ENCODE results near the gene PSMB4. TPM values are rescaled to one million over a fixed set of nuclear protein-coding genes. Genes with fewer than 3 reads are reported as not detected.
A peak's percentile ranks its signal among the peaks of the same experiment; 100 is the strongest.
"Not testable (repeated sequence)": the region's sequence is repeated elsewhere in the genome, so short reads cannot be mapped to it uniquely, and the experiment has no call there.

PSMB4 gene
- polyA plus RNA-seq, 3 donors from 2014 or later = 64.4 to 90.7 (median 71.4) TPM

GRCh38 chr1:151371370-151372057 lies 27.9 kb upstream of the PSMB4 start:
- H3K27me3 Mint-ChIP-seq (ENCODE audit: low read depth in 3 of 3) = peaks cover 0 to 2% (median 0%) of the 10 kb centered on the region in 3 donors
- no peaks in the 10 kb centered on the region for H3K9me3 Mint-ChIP-seq
- H3K27ac Mint-ChIP-seq = no peak overlapping the region
- no peak overlapping the region for H3K4me3 Mint-ChIP-seq
- no peaks in the 10 kb centered on the region for H3K36me3 Mint-ChIP-seq
- H3K4me1 Mint-ChIP-seq = no peaks in the 10 kb centered on the region
- DNase-seq = no peak

DNA sequence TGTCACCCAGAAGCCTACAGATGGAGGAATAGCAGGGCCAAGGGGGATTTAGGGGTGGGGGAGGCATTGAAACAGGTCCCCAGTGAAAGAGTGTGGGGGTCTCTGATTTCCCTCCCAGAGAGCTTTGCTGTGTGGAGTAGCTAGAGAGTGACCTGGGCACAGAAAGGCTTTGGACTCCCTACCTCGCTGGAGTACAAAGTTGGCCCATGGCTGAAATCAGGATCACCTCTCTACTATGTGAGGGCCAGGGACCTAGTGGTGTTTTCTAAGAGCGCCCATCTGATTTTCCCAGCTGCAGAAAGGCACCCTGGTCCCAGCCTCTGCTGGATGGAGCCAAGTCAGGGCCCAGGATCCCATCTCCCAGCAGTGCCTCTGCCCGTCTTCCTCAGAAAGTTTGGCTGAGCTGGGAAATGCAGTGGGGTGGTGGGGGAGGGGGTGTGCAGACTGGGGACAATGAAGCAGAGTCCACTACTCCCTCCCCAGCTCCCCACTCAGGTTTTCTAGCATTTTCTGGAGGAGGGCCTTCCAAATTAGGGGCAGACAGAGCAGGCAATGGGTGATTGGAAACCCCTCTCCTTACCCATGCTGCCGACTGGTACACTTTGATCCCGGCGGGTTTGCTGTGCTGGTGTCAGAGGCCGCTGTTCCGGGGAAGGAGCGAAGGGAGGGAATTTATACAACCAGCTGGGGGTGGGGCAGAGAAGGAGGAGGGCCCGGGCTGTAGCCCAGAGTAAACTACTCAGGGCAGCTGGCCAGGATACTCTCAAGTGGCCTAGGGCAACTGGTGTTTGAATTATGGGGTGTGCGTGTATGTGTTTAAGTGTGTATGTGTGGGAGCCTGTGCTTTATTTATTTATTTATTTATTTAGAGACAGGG lies 27.1 kb upstream of the PSMB4 start, which contains the start of gene SELENBP1:
SELENBP1 (minus strand) TSS at position 648 of the 877 bp plus-strand sequence; CDS start at position 584, 64 bp downstream.
- Mint-ChIP-seq H3K27ac (peak within 1 kb of the TSS in 1 of 6 donors; percentile 27), H3K36me3 (no peaks in the 10 kb centered on the region), H3K4me1 (no peaks in the 10 kb centered on the region), H3K9me3 (no peaks in the 10 kb centered on the region), H3K27me3 (ENCODE audit: low read depth in 3 of 3) (peaks cover 0 to 2% (median 1%) of the 10 kb centered on the region in 3 donors), H3K4me3 (no peak within 1 kb of the TSS)
- no peak for DNase-seq

DNA sequence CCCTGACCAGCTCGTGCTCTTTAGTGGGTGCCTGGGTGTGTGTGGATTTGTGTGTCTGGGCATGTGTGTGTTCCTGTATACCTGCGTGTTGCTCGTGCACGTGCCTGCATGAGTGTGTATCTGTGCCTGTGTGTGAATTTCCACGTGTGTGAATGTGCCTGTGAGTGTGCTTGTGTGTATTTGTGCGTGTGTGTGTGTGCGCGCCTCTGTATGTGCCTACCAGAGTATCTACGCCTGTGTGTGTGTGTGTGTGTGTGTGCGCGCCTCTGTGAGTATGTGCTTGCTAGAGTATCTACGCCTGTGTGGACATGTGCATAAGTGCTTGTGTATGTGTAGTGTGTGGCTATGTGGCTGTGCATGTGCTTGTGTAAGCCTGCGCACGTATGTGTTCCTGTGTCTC lies 26.2 kb upstream of the PSMB4 start:
- no peak for DNase-seq
- H3K27ac Mint-ChIP-seq = peak overlapping the region in 1 of 6 donors; percentile 27

GRCh38 chr1:151377150-151377884 lies 22.1 kb upstream of the PSMB4 start:
- Mint-ChIP-seq H3K27ac (no peak overlapping the region), H3K27me3 (ENCODE audit: low read depth in 3 of 3) (peaks cover 0 to 3% (median 1%) of the 10 kb centered on the region in 3 donors)

More for the DNA sequence above, 26.2 kb upstream of the PSMB4 start:
- H3K9me3 Mint-ChIP-seq = no peaks in the 10 kb centered on the region
- no peak overlapping the region for H3K4me3 Mint-ChIP-seq
- no peaks in the 10 kb centered on the region for H3K36me3 Mint-ChIP-seq
- peaks cover 0 to 2% (median 1%) of the 10 kb centered on the region in 3 donors for H3K27me3 Mint-ChIP-seq (ENCODE audit: low read depth in 3 of 3)
- H3K4me1 Mint-ChIP-seq = no peaks in the 10 kb centered on the region

DNA sequence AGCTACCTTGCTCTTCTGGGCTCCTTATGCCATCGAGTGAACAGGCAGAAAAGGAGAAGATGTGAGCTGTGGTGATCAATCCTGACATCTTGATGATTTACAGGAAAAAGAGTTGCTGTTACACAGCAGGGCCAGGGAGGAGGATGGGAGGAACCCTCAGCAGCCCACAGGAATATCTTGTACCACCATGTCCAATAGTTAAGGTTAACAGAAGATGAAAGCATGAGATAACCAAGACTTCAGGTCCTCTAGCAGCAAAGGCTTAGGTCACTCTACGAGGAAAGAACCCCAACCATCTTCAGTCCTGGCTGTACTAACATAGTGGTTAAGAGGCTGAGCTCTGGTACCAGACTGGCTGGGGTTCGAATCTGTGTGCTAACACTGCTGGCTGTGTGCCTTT lies 14.8 kb upstream of the PSMB4 start:
- Mint-ChIP-seq H3K4me3 (no peak overlapping the region), H3K27ac (no peak overlapping the region), H3K27me3 (ENCODE audit: low read depth in 3 of 3) (no peaks in the 10 kb centered on the region), H3K9me3 (no peaks in the 10 kb centered on the region), H3K4me1 (no peaks in the 10 kb centered on the region), H3K36me3 (no peaks in the 10 kb centered on the region)
- no peak for DNase-seq

More at GRCh38 chr1:151377150-151377884, 22.1 kb upstream of the PSMB4 start:
- Mint-ChIP-seq H3K4me1 (no peaks in the 10 kb centered on the region), H3K9me3 (no peaks in the 10 kb centered on the region), H3K4me3 (no peak overlapping the region), H3K36me3 (no peaks in the 10 kb centered on the region)
- no peak for DNase-seq

DNA sequence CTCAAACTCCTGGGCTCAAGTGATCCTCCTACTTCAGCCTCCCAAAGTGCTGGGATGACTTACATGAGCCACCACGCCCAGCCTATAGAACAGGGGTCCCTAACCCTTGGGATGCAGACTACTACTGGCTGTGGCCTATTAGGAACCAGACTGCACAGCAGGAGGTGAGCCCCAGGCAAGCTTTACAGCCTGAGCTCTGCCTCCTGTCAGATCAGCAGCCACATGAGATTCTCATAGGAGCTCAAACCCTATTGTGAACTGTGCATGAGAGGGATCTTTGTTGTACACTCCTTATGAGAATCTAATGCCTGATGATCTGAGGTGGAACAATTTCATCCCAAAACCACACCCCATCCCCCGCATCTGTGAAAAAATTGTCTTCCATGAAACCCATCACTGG lies 13.4 kb upstream of the PSMB4 start:
- Mint-ChIP-seq H3K36me3 (no peaks in the 10 kb centered on the region), H3K27me3 (ENCODE audit: low read depth in 3 of 3) (no peaks in the 10 kb centered on the region), H3K4me3 (no peak overlapping the region), H3K4me1 (no peaks in the 10 kb centered on the region), H3K27ac (no peak overlapping the region), H3K9me3 (no peaks in the 10 kb centered on the region)
- no peak for DNase-seq

GRCh38 chr1:151390221-151391078 lies 8.9 kb upstream of the PSMB4 start:
- not testable (repeated sequence) for H3K9me3 Mint-ChIP-seq; H3K4me3 Mint-ChIP-seq; H3K36me3 Mint-ChIP-seq; DNase-seq; H3K4me1 Mint-ChIP-seq; H3K27me3 Mint-ChIP-seq (ENCODE audit: low read depth in 3 of 3); H3K27ac Mint-ChIP-seq

- no peak overlapping the region for H3K27ac Mint-ChIP-seq
- no peak for DNase-seq
- no peaks in the 10 kb centered on the region for H3K9me3 Mint-ChIP-seq
- H3K36me3 Mint-ChIP-seq = no peaks in the 10 kb centered on the region
- H3K27me3 Mint-ChIP-seq (ENCODE audit: low read depth in 3 of 3) = peaks cover 3 to 5% (median 3%) of the 10 kb centered on the region in 3 donors
- H3K4me3 Mint-ChIP-seq = no peak overlapping the region
- H3K4me1 Mint-ChIP-seq = no peaks in the 10 kb centered on the region
Measured at GRCh38 chr1:151391079-151391563, 8.3 kb upstream of the PSMB4 start.

GRCh38 chr1:151393583-151393982 lies 5.8 kb upstream of the PSMB4 start:
- no peaks in the 10 kb centered on the region for H3K36me3 Mint-ChIP-seq
- H3K27me3 Mint-ChIP-seq (ENCODE audit: low read depth in 3 of 3) = peaks cover 4 to 5% (median 5%) of the 10 kb centered on the region in 3 donors
- no peak for DNase-seq
- no peaks in the 10 kb centered on the region for H3K4me1 Mint-ChIP-seq
- no peak overlapping the region for H3K4me3 Mint-ChIP-seq
- H3K27ac Mint-ChIP-seq = no peak overlapping the region
- H3K9me3 Mint-ChIP-seq = no peaks in the 10 kb centered on the region

GRCh38 chr1:151396265-151396664 lies 3.1 kb upstream of the PSMB4 start:
- H3K4me3 Mint-ChIP-seq, H3K36me3 Mint-ChIP-seq, H3K27ac Mint-ChIP-seq, H3K9me3 Mint-ChIP-seq, DNase-seq: not testable (repeated sequence)
- Mint-ChIP-seq H3K27me3 (ENCODE audit: low read depth in 3 of 3) (peaks cover 5 to 11% (median 11%) of the 10 kb centered on the region in 3 donors), H3K4me1 (peaks cover 20 to 26% of the 10 kb centered on the region in 2 donors)

DNA sequence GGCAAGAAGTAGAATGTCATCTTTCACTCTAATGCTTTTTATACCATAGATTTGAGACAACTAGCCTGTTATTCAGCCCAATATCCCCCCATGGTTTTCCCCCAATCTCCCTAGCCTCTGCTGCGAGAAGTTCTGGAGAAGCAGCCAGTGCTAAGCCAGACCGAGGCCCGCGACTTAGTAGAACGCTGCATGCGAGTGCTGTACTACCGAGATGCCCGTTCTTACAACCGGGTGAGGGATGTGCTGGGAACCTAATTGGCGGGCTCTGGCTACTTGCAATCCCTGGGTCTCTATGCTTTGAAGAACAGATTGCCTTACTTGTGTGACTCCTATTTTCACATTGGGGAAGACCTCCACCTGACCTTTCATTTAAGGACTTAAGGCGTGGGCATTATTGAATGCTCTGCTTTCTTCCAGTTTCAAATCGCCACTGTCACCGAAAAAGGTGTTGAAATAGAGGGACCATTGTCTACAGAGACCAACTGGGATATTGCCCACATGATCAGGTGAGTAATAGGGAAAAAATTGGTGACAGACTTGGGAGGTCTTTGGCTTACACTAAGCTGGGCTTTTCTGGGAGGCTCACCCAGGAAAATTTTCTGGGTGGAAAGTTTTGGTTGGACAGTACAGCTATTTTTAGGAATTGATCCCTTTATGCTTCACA lies 1.9 kb downstream of the PSMB4 start:
- Mint-ChIP-seq H3K9me3 (no peaks in the 10 kb centered on the region), H3K27me3 (ENCODE audit: low read depth in 3 of 3) (peaks cover 0 to 10% (median 6%) of the 10 kb centered on the region in 3 donors), H3K4me3 (peak overlapping the region; percentile 91 to 99 (median 95)), H3K4me1 (peaks cover 21 to 38% of the 10 kb centered on the region in 2 donors), H3K27ac (peak overlapping the region; percentile 97 to 99 (median 98)), H3K36me3 (peaks cover 5 to 37% (median 26%) of the 10 kb centered on the region in 3 donors)
- no peak for DNase-seq

- Mint-ChIP-seq H3K4me3 (peak overlapping the region in 4 of 5 donors; percentile 11 to 91 (median 54)), H3K4me1 (peaks cover 21 to 38% of the 10 kb centered on the region in 2 donors), H3K27me3 (ENCODE audit: low read depth in 3 of 3) (peaks cover 0 to 8% (median 6%) of the 10 kb centered on the region in 3 donors), H3K9me3 (no peaks in the 10 kb centered on the region), H3K36me3 (peaks cover 5 to 43% (median 27%) of the 10 kb centered on the region in 3 donors), H3K27ac (peak overlapping the region in 5 of 6 donors; percentile 9 to 98 (median 80))
- DNase-seq = no peak
Measured at GRCh38 chr1:151401860-151402259, 2.5 kb downstream of the PSMB4 start.

All from immature natural killer cell (primary cell).